K562 (cell line): ENCODE data around the gene PPM1G. TPM values are rescaled to one million over a fixed set of nuclear protein-coding genes. Genes with fewer than 3 reads are reported as not detected.

Source experiments
- ATF2 ChIP-seq: sonication (generic); formaldehyde crosslinking; IDR thresholded peaks from 2 replicates; pipeline ENCODE4 v1.8.1; 2022; ENCODE audit warnings: missing genetic modification reagents
- BRCA1 ChIP-seq, 2 experiments: fragments of 450-650 bp in 1 of 2; sonication (generic) in 1 of 2; formaldehyde crosslinking in 1 of 2; IDR thresholded peaks; 2 replicates each; pipeline versions ENCODE4 v1.5.0 to v1.6.1; 2017 to 2020; ENCODE audit warnings: mild to moderate bottlenecking in 1 of 2, missing genetic modification reagents in 1 of 2
- CBX3 ChIP-seq, 2 experiments: IDR thresholded peaks; 1 replicate in 1 of 2; 2 replicates in 1 of 2; pipeline ENCODE4 v1.6.1; 2012; ENCODE audit warnings: inconsistent platforms in 2 of 2, low read length in 2 of 2, borderline replicate concordance in 1 of 2, control low read depth in 1 of 2
- CREB1 ChIP-seq, 2 experiments: sonication (generic) in 1 of 2; formaldehyde crosslinking in 1 of 2; IDR thresholded peaks; 2 replicates each; pipeline versions ENCODE4 v1.6.1 to v1.8.0; 2012 to 2022; ENCODE audit warnings: inconsistent platforms in 1 of 2, mild to moderate bottlenecking in 1 of 2, missing genetic modification reagents in 1 of 2, moderate library complexity in 1 of 2
- ELK1 ChIP-seq: sonication (generic); formaldehyde crosslinking; IDR thresholded peaks from 2 replicates; pipeline ENCODE4 v1.8.1; 2022; ENCODE audit warnings: missing genetic modification reagents
- ETV5 ChIP-seq: sonication (generic); formaldehyde crosslinking; IDR thresholded peaks from 2 replicates; pipeline ENCODE4 v1.4.0; 2020; ENCODE audit warnings: low read depth, mild to moderate bottlenecking, missing genetic modification reagents
- GTF2E2 ChIP-seq: fragments of 200-800 bp; sonication (Bioruptor generic); IDR thresholded peaks from 2 replicates; pipeline ENCODE4 v1.6.1; 2016; ENCODE audit warnings: missing genetic modification characterization, missing compliant biosample characterization
- HDAC6 ChIP-seq: IDR thresholded peaks from 2 replicates; pipeline ENCODE4 v1.6.1; 2012; ENCODE audit warnings: low read depth, mild to moderate bottlenecking, control low read depth, inconsistent platforms, low read length, moderate library complexity
- ID3 ChIP-seq, 2 experiments: fragments of 250-450 bp in 1 of 2; fragments of 450-650 bp in 1 of 2; sonication (Bioruptor Pico) in 1 of 2; IDR thresholded peaks; 2 replicates each; pipeline versions ENCODE4 v1.6.1 to v1.8.0; 2016 to 2021; ENCODE audit warnings: mild to moderate bottlenecking in 2 of 2, moderate library complexity in 2 of 2, missing compliant biosample characterization in 1 of 2, missing genetic modification characterization in 1 of 2
- MAX ChIP-seq: sonication (generic); formaldehyde crosslinking; IDR thresholded peaks from 2 replicates; pipeline ENCODE4 v1.9.0; 2022; ENCODE audit warnings: mild to moderate bottlenecking, missing genetic modification reagents
- MEF2D ChIP-seq: conservative IDR thresholded peaks from 2 replicates; pipeline ENCODE4 v1.6.1; 2016; ENCODE audit warnings: low read depth, missing genetic modification characterization, missing compliant biosample characterization
- MYC ChIP-seq, 2 experiments: fragments of 250-450 bp in 1 of 2; sonication (Bioruptor Pico) in 1 of 2; IDR thresholded peaks; 2 replicates each; pipeline versions ENCODE4 v1.5.1 to v1.6.1; 2012 to 2021; ENCODE audit warnings: low read depth in 2 of 2, borderline replicate concordance in 1 of 2, improper control_type of control experiment in 1 of 2, low read length in 1 of 2, mild to moderate bottlenecking in 1 of 2, moderate library complexity in 1 of 2
- PHF20 ChIP-seq: fragments of 450-650 bp; IDR thresholded peaks from 2 replicates; pipeline ENCODE4 v1.6.1; 2018; ENCODE audit not compliant: partially characterized antibody
- PTTG1 ChIP-seq: fragments of 450-650 bp; IDR thresholded peaks from 2 replicates; pipeline ENCODE4 v1.6.1; 2016; ENCODE audit warnings: low read depth, mild to moderate bottlenecking, missing genetic modification characterization, missing compliant biosample characterization
- RUNX1 ChIP-seq: sonication (generic); IDR thresholded peaks from 2 replicates; pipeline ENCODE4 v1.6.1; 2016; ENCODE audit warnings: antibody characterized with exemption, low read depth
- SREBF2 ChIP-seq: sonication (generic); formaldehyde crosslinking; IDR thresholded peaks from 2 replicates; pipeline ENCODE4 v1.4.0; 2020; ENCODE audit warnings: mild to moderate bottlenecking, missing genetic modification reagents
- SRF ChIP-seq, 2 experiments: fragments of 250-450, 450-650 bp in 1 of 2; sonication (Bioruptor Pico) in 1 of 2; sonication (generic) in 1 of 2; formaldehyde crosslinking; IDR thresholded peaks; 2 replicates each; pipeline versions ENCODE4 v1.5.0 to v1.5.1; 2020 to 2022; ENCODE audit warnings: mild to moderate bottlenecking in 1 of 2, missing genetic modification reagents in 1 of 2
- TFAM ChIP-seq: fragments of 250-450 bp; sonication (Bioruptor Pico); conservative IDR thresholded peaks from 2 replicates; pipeline ENCODE4 v1.5.0; 2021; ENCODE audit warnings: mild to moderate bottlenecking, moderate library complexity
- THRAP3 ChIP-seq: fragments of 450-650 bp; IDR thresholded peaks from 2 replicates; pipeline ENCODE4 v1.6.1; 2016; ENCODE audit warnings: mild to moderate bottlenecking, inconsistent platforms, borderline replicate concordance
- TRIM25 ChIP-seq: fragments of 450-650 bp; IDR thresholded peaks from 2 replicates; pipeline ENCODE4 v1.7.0; 2016; ENCODE audit warnings: borderline replicate concordance
- ZNF184 ChIP-seq: sonication (generic); formaldehyde crosslinking; IDR thresholded peaks from 2 replicates; pipeline ENCODE4 v1.5.0; 2020; ENCODE audit warnings: missing genetic modification reagents
- polyA plus RNA-seq, 8 experiments: library from polyadenylated mRNA; depleted of rRNA in 4 of 8; stranded (reverse) in 5 of 8; unstranded in 3 of 8; fragments of >200 nt; fragmentation: Nextera tagmentation in 2 of 8; fragmentation: Illumina TruSeq in 1 of 8; extraction: Ambion mirVana in 2 of 8; extraction: Trizol in 1 of 8; gene quantifications; 2 replicates each; pipeline versions ENCODE4 v1.2.1 to v1.2.3, GENCODE V29; 2011 to 2014; ENCODE audit warnings: inconsistent platforms in 1 of 8, missing spikeins in 1 of 8
- total RNA-seq, 7 experiments: library from RNA; depleted of rRNA in 6 of 7; stranded (reverse); fragments of >200 nt in 6 of 7; fragmentation: Illumina TruSeq in 2 of 7; extraction: Trizol in 2 of 7; gene quantifications; 2 replicates each; pipeline versions ENCODE4 v1.2.1 to v1.2.3, GENCODE V29; 2011 to 2021; ENCODE audit warnings: low replicate concordance in 1 of 7

Gene PPM1G
- total and polyA plus RNA-seq, 9 of the 15 experiments (the other 6 are each of a cell fraction or from before 2014, with no cell fraction given) = 61.7 to 230 (median 153) TPM

GRCh38 chr2:27370816-27371620 is 38.4 kb downstream of the PPM1G start (continued):
- no peak for TF ChIP-seq ATF2 (CRISPR knock-in tag)
- TF ChIP-seq RUNX1 = no peak
- TF ChIP-seq GTF2E2 (tag) = no peak; the same call in 1 of the 2 replicates
- TF ChIP-seq SRF (CRISPR knock-in tag; IDR thresholded peaks at IDR 0.05) = no peak; a peak in 1 of 4 replicates
- TF ChIP-seq TRIM25 = no peak
- TF ChIP-seq MYC (IDR thresholded peaks at IDR 0.05; ENCODE audit: low read depth, low read length) = peak; percentile 82
- no peak for TF ChIP-seq MYC (CRISPR knock-in tag; IDR thresholded peaks at IDR 0.05; ENCODE audit: borderline replicate concordance, low read depth)
- TF ChIP-seq TFAM (CRISPR knock-in tag) = no peak
- TF ChIP-seq ID3 (CRISPR knock-in tag; IDR thresholded peaks at IDR 0.05) = no peak
- TF ChIP-seq ID3 (tag; IDR thresholded peaks at IDR 0.05) = peak; percentile 74; the same call in 1 of the 2 replicates
- TF ChIP-seq MEF2D (tag) = peak; percentile 33; the same call in 1 of the 2 replicates
- TF ChIP-seq ELK1 (CRISPR knock-in tag) = no peak
- TF ChIP-seq ZNF184 (CRISPR knock-in tag) = no peak
- TF ChIP-seq PTTG1 (tag) = no peak
- peak; percentile 88 for TF ChIP-seq MAX
- TF ChIP-seq CBX3 (IDR thresholded peaks at IDR 0.05; ENCODE audit: borderline replicate concordance in 1 of 2, low read length in 2 of 2) = peak in 1 of 2 experiments; percentile 61; a peak in 1 of 3 replicates
- TF ChIP-seq THRAP3 = no peak
- peak; percentile 56; the same call in 1 of the 2 replicates for TF ChIP-seq SREBF2 (CRISPR knock-in tag)
- no peak for TF ChIP-seq CREB1 (IDR thresholded peaks at IDR 0.05)
- TF ChIP-seq CREB1 (CRISPR knock-in tag; IDR thresholded peaks at IDR 0.05) = no peak
- peak; percentile 47 for TF ChIP-seq PHF20
- no peak for TF ChIP-seq BRCA1 (IDR thresholded peaks at IDR 0.05)
- no peak for TF ChIP-seq BRCA1 (CRISPR knock-in tag; IDR thresholded peaks at IDR 0.05)
- TF ChIP-seq ETV5 (CRISPR knock-in tag) = peak; percentile 65
- TF ChIP-seq HDAC6 = no peak
